Activated naive CD8-positive, alpha-beta T cell (primary cell): ENCODE results near the gene CD80.
"Not testable (repeated sequence)": the region's sequence is repeated elsewhere in the genome, so short reads cannot be mapped to it uniquely, and the experiment has no call there.

Experiments used
- H3K27ac Mint-ChIP-seq: one replicate; pipeline ENCODE4 v1.8.0; 2021; ENCODE audit warnings: mixed read lengths
- H3K27me3 Mint-ChIP-seq: one replicate; pipeline ENCODE4 v1.8.0; 2021; ENCODE audit warnings: mixed read lengths
- H3K36me3 Mint-ChIP-seq: one replicate; pipeline ENCODE4 v1.8.0; 2021; ENCODE audit warnings: mixed read lengths
- H3K4me1 Mint-ChIP-seq: one replicate; pipeline ENCODE4 v1.8.0; 2021; ENCODE audit warnings: low read depth, mixed read lengths
- H3K4me3 Mint-ChIP-seq: one replicate; pipeline ENCODE4 v1.8.0; 2021; ENCODE audit warnings: mild to moderate bottlenecking, mixed read lengths
- H3K9me3 Mint-ChIP-seq: one replicate; pipeline ENCODE4 v1.8.0; 2021; ENCODE audit warnings: low read depth, mixed read lengths

The CD80 gene

GRCh38 chr3:119559441-119559963, at the start of gene CD80:
TSS of gene CD80 (minus strand) at chr3:119559614. CDS start at chr3:119557728, 1,886 bp downstream.
- Mint-ChIP-seq H3K36me3 (no peaks in the 10 kb centered on the region), H3K4me3 (peak within 1 kb of the TSS; percentile 1), H3K27me3 (no peaks in the 10 kb centered on the region), H3K9me3 (no peaks in the 10 kb centered on the region), H3K27ac (no peak within 1 kb of the TSS), H3K4me1 (peaks cover 16% of the 10 kb centered on the region)

- Mint-ChIP-seq H3K27ac (no peak overlapping the region), H3K27me3 (peaks cover 5% of the 10 kb centered on the region), H3K36me3 (no peaks in the 10 kb centered on the region), H3K9me3 (no peaks in the 10 kb centered on the region), H3K4me3 (no peak overlapping the region), H3K4me1 (no peaks in the 10 kb centered on the region)
These were observed 49.1 kb upstream of the CD80 start for GRCh38 chr3:119608405-119609000.

- no peaks in the 10 kb centered on the region for H3K9me3 Mint-ChIP-seq
- H3K4me3 Mint-ChIP-seq, result no peak overlapping the region
- H3K36me3 Mint-ChIP-seq, result no peaks in the 10 kb centered on the region
- H3K4me1 Mint-ChIP-seq, result peaks cover 3% of the 10 kb centered on the region
- H3K27ac Mint-ChIP-seq, result no peak overlapping the region
- peaks cover 3% of the 10 kb centered on the region for H3K27me3 Mint-ChIP-seq
These were observed 45.5 kb upstream of the CD80 start for GRCh38 chr3:119604878-119605277.

GRCh38 chr3:119602676-119603075, 43.3 kb upstream of the CD80 start:
- no peak overlapping the region for H3K4me3 Mint-ChIP-seq

GRCh38 chr3:119601154-119601553, 41.7 kb upstream of the CD80 start:
- Mint-ChIP-seq H3K4me1 (peaks cover 3% of the 10 kb centered on the region), H3K36me3 (no peaks in the 10 kb centered on the region), H3K27ac (no peak overlapping the region), H3K27me3 (no peaks in the 10 kb centered on the region), H3K9me3 (no peaks in the 10 kb centered on the region), H3K4me3 (no peak overlapping the region)

More at GRCh38 chr3:119602676-119603075, 43.3 kb upstream of the CD80 start:
- no peaks in the 10 kb centered on the region for H3K27me3 Mint-ChIP-seq
- no peaks in the 10 kb centered on the region for H3K9me3 Mint-ChIP-seq
- H3K36me3 Mint-ChIP-seq, result no peaks in the 10 kb centered on the region
- H3K27ac Mint-ChIP-seq, result no peak overlapping the region
- H3K4me1 Mint-ChIP-seq, result peaks cover 3% of the 10 kb centered on the region

- Mint-ChIP-seq H3K9me3 (no peaks in the 10 kb centered on the region), H3K27me3 (no peaks in the 10 kb centered on the region), H3K27ac (no peak overlapping the region), H3K4me1 (peaks cover 3% of the 10 kb centered on the region), H3K4me3 (no peak overlapping the region), H3K36me3 (no peaks in the 10 kb centered on the region)
These were observed 41.3 kb upstream of the CD80 start for GRCh38 chr3:119600732-119601131.

- Mint-ChIP-seq H3K36me3 (no peaks in the 10 kb centered on the region), H3K27me3 (no peaks in the 10 kb centered on the region), H3K4me1 (peaks cover 3% of the 10 kb centered on the region), H3K4me3 (no peak overlapping the region), H3K9me3 (no peaks in the 10 kb centered on the region), H3K27ac (no peak overlapping the region)
These were observed 40.3 kb upstream of the CD80 start for GRCh38 chr3:119599558-119600174.

- H3K9me3 Mint-ChIP-seq, result no peaks in the 10 kb centered on the region
- no peak overlapping the region for H3K4me3 Mint-ChIP-seq
- no peaks in the 10 kb centered on the region for H3K36me3 Mint-ChIP-seq
- H3K4me1 Mint-ChIP-seq, result peaks cover 3% of the 10 kb centered on the region
- H3K27me3 Mint-ChIP-seq, result peaks cover 2% of the 10 kb centered on the region
- no peak overlapping the region for H3K27ac Mint-ChIP-seq
These were observed 39.1 kb upstream of the CD80 start for GRCh38 chr3:119598410-119599098.

GRCh38 chr3:119597548-119598288, 38.3 kb upstream of the CD80 start, which contains the start of gene PLA1A:
TSS of gene PLA1A (plus strand) at chr3:119597885. CDS start at chr3:119597914, 29 bp downstream.
- no peaks in the 10 kb centered on the region for H3K36me3 Mint-ChIP-seq
- H3K4me3 Mint-ChIP-seq, result no peak within 1 kb of the TSS
- peaks cover 2% of the 10 kb centered on the region for H3K27me3 Mint-ChIP-seq
- H3K4me1 Mint-ChIP-seq, result peaks cover 3% of the 10 kb centered on the region
- H3K27ac Mint-ChIP-seq, result no peak within 1 kb of the TSS
- no peaks in the 10 kb centered on the region for H3K9me3 Mint-ChIP-seq

- Mint-ChIP-seq H3K9me3 (no peaks in the 10 kb centered on the region), H3K27ac (no peak overlapping the region), H3K27me3 (peaks cover 3% of the 10 kb centered on the region), H3K4me1 (peaks cover 3% of the 10 kb centered on the region), H3K4me3 (no peak overlapping the region), H3K36me3 (no peaks in the 10 kb centered on the region)
These were observed 37.0 kb upstream of the CD80 start for GRCh38 chr3:119596398-119596797.

GRCh38 chr3:119595639-119596334, 36.4 kb upstream of the CD80 start:
- no peaks in the 10 kb centered on the region for H3K4me1 Mint-ChIP-seq
- H3K27ac Mint-ChIP-seq, result no peak overlapping the region
- peaks cover 3% of the 10 kb centered on the region for H3K27me3 Mint-ChIP-seq
- no peak overlapping the region for H3K4me3 Mint-ChIP-seq
- no peaks in the 10 kb centered on the region for H3K9me3 Mint-ChIP-seq
- H3K36me3 Mint-ChIP-seq, result no peaks in the 10 kb centered on the region

- H3K9me3 Mint-ChIP-seq, H3K36me3 Mint-ChIP-seq, H3K27me3 Mint-ChIP-seq, H3K4me3 Mint-ChIP-seq, H3K4me1 Mint-ChIP-seq, H3K27ac Mint-ChIP-seq: not testable (repeated sequence)
These were observed 35.5 kb upstream of the CD80 start for GRCh38 chr3:119594929-119595328.

GRCh38 chr3:119594066-119594465, 34.7 kb upstream of the CD80 start:
- H3K36me3 Mint-ChIP-seq, result no peaks in the 10 kb centered on the region
- H3K9me3 Mint-ChIP-seq, result no peaks in the 10 kb centered on the region
- no peak overlapping the region for H3K27ac Mint-ChIP-seq
- H3K4me1 Mint-ChIP-seq, result peaks cover 2% of the 10 kb centered on the region
- no peak overlapping the region for H3K4me3 Mint-ChIP-seq
- H3K27me3 Mint-ChIP-seq, result peaks cover 9% of the 10 kb centered on the region

- H3K9me3 Mint-ChIP-seq, result no peaks in the 10 kb centered on the region
- H3K27me3 Mint-ChIP-seq, result peaks cover 12% of the 10 kb centered on the region
- H3K36me3 Mint-ChIP-seq, result no peaks in the 10 kb centered on the region
- no peak overlapping the region for H3K4me3 Mint-ChIP-seq
- H3K27ac Mint-ChIP-seq, result no peak overlapping the region
- H3K4me1 Mint-ChIP-seq, result peaks cover 6% of the 10 kb centered on the region
These were observed 33.4 kb upstream of the CD80 start for GRCh38 chr3:119592861-119593260.
